Renal cortex interstitium (tissue), 11 donors: ENCODE data around the gene SLC30A9. TPM values are rescaled to one million over a fixed set of nuclear protein-coding genes. Genes with fewer than 3 reads are reported as not detected.

Source experiments
- DNase-seq, 11 donors: peaks; one replicate each; pipeline ENCODE4 v3.0.0-alpha.2; 2013; ENCODE audit warnings: low read depth in 9 of 11, low spot score in 4 of 11; ENCODE audit errors: extremely low read depth in 1 of 11
- polyA plus RNA-seq, 3 donors: library from polyadenylated mRNA; unstranded; fragments of 120-200 nt; gene quantifications; one replicate each; pipeline ENCODE4 v1.2.1, GENCODE V29; 2013; ENCODE audit not compliant: insufficient read length in 3 of 3

SLC30A9 gene
- polyA plus RNA-seq, 3 donors, result 106 to 116 (median 106) TPM

- no peak for DNase-seq
Measured at GRCh38 chr4:41991916-41992767, 1.8 kb downstream of the SLC30A9 start.

DNA sequence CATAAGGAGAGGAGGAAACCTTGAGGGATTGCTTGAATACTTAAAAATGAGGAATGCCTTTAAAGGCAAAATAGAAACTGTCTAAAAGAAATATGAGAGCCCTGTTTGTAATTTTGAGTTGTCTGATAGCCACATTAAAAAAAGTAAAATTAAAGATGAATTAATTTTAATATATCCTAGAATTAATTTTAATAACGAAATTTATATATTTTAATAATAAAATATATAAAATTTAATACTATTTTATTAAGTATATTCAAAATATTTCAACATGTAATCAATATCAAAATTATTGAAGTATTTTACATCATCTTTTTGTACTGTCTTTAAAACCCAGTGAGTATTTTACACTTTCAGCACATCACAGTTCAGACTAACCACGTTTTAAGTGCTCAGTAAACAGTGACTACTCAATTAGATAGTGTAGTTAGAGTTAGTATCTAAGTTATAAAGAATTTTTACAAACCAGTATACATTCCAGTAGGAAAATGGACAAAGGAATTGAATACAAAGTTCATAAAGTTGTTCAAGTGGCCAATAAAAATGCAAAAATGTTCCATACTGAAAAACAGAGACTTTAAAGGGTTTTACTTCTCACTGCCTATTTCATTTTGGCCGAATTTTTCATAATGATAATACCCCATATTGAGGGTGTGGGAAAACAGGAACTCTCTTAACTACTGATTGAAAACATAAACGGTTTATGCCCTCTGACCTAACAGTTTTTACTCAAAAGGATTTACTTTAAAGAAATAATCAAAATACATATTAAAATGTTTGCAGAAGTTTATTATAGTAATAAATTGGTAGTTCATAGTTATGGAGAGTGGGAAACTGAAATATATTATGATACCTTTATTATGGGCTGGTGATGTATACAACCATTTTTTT is 2.9 kb downstream of the SLC30A9 start:
- no peak for DNase-seq

GRCh38 chr4:41994461-41994985 is 4.2 kb downstream of the SLC30A9 start:
- no peak for DNase-seq

DNA sequence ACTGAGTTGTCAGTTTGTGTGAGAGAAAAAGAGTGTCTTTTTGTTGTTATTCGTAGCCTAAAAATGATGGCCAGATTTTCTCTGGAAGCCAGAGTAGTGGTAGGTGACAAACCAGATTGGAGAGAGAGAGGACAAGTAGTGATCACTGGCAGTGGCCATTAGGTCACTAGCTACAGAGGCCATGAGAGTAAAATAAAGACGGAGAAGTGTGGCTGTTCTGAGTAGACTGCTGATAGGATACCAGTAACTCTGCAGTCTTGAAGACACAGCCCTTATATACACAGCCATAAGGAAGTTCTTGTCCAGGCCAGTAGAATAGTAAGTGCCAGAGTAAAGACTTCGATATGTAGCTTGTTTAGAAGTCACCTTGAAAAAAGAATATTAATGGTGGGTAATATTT is 7.7 kb downstream of the SLC30A9 start:
- DNase-seq, result no peak

- no peak for DNase-seq
Measured at GRCh38 chr4:41999321-41999720, 9.0 kb downstream of the SLC30A9 start.

- DNase-seq, result no peak
Measured at GRCh38 chr4:42008011-42008786, 17.9 kb downstream of the SLC30A9 start.

GRCh38 chr4:42015438-42015837 is 25.1 kb downstream of the SLC30A9 start:
- DNase-seq, result no peak

DNA sequence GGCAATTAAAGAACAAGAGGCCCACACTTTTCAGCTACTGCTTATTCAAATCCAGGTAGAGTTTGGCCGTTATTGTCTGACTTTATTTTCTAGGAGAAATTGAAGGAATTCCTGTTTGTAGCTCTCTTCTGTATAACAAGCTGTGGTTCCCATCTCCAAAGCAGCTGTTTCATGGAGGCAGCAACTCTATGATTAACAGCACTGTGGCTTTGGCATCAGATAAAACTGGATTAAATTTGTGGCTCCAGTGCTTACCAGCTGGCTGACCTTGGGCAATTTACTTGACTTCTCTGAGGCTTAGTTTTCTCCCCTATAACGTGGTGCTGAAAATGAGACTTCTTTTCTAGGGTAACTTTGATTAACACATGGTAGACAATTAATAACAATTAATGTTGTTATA is 28.1 kb downstream of the SLC30A9 start:
- no peak for DNase-seq

GRCh38 chr4:42048394-42048793 is 58.1 kb downstream of the SLC30A9 start:
- no peak for DNase-seq

- no peak for DNase-seq
Measured at GRCh38 chr4:42050516-42051249, 60.4 kb downstream of the SLC30A9 start.

GRCh38 chr4:42066402-42066801 is 76.1 kb downstream of the SLC30A9 start:
- no peak for DNase-seq

DNA sequence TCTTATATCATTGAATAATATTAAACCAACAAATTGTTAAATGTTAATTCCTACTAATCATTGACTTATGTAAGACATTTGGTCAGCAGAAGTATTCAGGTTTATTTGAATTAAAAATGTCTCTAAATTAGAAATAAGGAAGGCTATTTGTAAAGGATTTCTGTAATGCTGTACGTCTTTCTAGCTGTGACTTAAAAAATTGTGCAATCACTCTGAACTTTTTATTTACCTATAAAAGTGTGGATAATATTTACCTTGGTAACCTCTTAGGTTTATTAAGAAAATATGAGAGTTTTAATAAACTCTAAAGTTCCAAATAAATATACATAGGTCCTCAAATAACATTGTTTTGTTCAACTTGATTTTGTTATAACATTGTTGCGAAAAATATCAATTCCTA is 76.9 kb downstream of the SLC30A9 start:
- no peak for DNase-seq

- DNase-seq, result no peak
Measured at GRCh38 chr4:42070463-42070862, 80.1 kb downstream of the SLC30A9 start.

DNA sequence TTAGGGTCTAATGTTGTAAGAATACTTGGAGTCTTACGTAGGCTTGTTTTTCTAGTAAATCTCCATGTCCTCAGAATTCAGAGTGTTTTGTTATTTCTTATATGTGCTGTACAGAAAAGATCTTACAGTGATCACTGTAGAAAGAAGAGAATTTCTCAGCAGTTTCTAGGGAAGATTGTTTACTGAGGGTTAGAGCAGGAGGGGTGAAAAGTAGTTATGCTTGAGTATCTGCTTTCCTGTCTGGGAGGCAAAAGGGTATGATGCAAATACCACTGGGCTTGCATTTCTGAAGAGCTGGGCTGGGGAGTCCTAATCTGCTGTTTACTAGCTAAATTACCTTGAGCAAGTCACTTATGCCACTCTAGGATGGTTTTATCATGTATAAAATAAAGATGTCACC is 84.0 kb downstream of the SLC30A9 start:
- no peak for DNase-seq

DNA sequence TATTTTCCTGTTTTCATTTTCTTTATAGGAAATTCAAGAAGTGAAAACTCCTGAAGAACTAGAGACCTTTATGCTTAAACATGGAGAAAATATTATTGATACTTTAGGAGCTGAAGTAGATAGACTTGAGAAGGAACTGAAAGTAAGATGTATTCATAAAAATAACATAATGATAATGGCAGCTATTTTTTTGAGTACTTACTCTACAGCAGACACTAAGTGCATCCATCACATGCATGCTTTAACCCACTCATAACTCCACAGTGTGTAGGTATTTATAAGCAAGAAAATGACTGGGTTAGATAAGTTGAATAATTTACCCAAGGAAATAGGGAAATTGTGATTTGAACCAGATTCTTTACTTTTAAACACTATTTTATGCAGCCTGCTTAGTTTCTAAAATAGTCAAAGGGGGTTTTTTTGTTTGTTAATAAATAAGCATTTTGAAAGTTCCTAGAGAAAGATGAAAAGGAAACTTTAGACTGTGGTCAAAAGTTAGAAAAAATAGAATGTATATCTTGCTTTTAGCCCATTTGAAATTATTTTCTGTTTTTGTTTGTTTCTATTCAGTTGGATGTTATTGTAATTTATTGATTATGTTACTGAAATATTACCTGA is 88.0 kb downstream of the SLC30A9 start:
- DNase-seq, result no peak

DNA sequence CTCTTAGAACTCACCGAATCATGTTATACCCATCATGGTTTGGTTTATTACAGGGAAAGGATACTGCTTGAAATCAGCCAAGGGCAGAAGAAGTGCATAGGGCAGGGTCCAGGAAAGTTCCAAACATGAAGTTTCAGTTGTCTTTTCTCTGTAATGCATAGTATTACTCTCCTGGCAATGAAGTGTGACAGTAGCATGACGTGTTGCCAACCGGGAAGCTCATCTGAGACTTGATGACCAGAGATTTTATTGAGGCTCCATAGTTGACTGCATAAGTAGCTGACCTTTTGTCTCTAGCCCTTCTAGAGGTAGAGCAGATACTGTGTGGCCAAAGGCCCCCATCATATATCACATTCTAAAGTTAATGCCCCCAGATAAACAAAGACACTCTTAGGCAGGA is 90.0 kb downstream of the SLC30A9 start:
- peak in 8 of 11 donors; percentile 6 to 46 (median 19) for DNase-seq

DNA sequence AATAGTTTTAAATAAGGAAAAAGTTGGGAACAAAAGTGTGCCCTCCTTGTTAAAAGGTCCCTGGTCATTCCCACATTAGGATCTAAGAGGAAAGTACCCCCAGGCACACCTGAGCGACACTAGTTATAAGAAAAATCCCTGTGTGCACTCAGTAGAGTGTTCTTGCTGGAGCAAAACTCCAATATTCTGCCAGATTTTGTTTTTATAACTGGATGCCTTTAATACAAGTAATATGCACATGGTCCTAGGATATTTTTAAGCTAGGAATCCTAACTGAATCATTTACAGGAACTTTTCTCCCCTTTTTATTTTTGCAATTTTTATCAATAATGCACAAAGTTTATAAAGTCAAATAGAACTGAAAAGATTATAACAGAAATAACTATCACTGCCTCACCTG is 93.5 kb downstream of the SLC30A9 start:
- DNase-seq, result no peak

DNA sequence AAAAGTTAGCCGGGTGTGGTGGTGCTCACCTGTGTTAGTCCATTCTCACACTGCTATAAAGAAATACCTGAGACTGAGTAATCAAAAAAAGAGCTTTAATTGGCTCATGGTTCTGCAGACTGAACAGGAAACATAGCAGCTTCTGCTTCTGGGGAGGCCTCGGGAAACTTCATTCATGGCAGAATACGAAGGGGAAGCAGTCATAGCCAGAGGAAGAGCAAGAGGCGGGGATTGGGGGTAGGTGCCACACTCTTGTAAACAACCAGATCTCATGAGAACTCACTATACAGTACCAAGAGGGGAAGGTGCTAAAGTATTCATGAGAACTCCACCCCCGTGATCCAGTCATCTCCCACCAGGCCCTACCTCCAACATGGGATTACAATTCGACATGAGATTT is 98.1 kb downstream of the SLC30A9 start:
- no peak for DNase-seq
